Nucleus accumbens (tissue), 56 donors: ENCODE results near the gene PKHD1.

Experiments
- DNase-seq, 56 donors: peaks; one replicate each; lab custom pipeline; 2025; lab: John Stamatoyannopoulos, UW

The PKHD1 gene

DNA sequence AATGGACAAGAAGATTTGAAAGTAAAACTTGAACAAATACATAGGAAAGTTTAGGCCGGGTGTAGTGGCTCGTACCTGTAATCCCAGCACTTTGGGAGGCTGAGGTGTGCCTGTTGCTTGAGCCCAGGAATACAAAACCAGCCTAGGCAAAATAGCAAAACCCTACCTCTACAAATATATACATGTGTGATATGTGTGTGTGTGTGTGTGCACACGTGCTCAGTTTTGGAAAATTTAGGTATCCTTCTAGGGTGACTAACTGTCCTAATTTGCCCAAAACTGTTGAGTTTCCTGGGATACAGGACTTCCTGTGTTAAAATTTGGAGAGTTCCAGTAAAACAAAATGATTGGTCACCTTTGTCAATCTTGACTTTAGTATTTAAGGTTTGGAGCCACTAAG is 503.2 kb downstream of the PKHD1 start:
- no peak for DNase-seq

DNA sequence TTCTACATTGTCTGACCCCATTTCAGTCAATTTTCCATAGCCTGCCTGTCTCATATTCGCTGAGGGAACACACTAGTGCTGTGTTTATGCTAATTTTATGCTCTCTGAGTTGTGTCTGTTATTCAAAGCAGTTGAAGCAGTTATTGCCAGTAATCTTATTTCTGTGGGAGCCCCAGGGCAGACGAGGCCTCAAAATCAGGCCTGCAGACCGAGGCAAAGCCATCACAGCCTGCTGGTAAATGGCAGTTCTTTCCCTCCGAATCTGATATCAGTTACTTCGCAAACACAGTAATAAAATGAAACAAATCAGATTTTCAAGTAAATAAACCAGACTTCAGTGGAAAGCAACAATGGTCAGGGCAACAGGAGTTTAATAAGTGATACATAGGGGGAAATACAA is 508.4 kb downstream of the PKHD1 start:
- no peak for DNase-seq

DNA sequence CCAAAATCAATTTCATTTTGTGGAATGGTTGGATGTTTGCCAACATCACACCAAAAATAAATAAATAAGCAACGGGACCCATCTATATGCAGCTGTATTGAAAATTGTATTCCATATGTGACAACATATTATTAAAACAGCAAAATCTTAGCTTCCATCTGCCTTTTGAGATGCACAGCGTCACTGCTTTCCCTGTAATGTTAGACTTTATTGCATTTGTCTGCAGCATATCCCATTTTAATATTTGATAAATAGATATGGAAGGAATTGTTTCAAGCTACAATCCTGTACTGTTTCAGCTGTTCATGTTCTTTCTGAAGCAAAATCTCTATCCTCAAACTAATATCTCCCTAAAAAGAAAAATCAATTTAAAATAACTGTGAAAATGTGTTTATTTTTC is 509.1 kb downstream of the PKHD1 start:
- DNase-seq = no peak

DNA sequence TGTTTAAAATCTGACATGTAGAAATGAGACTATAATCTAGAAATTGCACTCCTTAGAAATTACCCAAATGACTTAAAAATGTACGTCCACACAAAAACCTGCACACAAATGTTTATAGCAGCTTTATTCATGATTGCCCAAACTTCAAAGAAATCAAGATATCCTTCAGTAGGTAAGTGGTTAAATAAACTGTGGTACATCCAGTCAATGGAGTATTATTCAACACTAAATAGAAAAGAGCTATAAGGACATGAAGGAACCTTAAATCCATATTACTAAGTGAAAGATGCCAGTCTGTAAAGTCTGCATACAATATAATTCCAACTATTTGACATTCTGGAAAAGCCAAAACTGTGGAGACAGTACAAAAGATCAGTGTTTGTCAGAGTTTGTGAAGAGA is 513.4 kb downstream of the PKHD1 start:
- no peak for DNase-seq

DNA sequence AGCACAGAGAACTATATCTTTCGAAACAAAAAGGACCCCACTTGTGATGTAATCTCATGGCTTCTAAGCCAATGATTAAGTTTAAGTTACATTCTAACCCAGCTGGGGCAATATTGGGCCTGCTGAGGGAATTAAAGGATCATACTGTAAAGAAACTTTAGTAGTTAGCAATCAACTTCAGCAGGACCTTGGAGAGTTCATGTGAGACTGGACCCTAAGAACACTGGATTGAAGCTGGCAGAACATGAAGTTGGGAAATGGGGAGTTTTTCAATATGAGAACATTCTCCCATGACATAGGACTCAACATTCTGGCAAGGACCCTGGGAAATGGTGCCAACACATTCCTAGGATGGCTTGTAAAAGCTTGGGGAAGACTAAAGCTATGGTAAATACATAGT is 516.2 kb downstream of the PKHD1 start:
- no peak for DNase-seq

DNA sequence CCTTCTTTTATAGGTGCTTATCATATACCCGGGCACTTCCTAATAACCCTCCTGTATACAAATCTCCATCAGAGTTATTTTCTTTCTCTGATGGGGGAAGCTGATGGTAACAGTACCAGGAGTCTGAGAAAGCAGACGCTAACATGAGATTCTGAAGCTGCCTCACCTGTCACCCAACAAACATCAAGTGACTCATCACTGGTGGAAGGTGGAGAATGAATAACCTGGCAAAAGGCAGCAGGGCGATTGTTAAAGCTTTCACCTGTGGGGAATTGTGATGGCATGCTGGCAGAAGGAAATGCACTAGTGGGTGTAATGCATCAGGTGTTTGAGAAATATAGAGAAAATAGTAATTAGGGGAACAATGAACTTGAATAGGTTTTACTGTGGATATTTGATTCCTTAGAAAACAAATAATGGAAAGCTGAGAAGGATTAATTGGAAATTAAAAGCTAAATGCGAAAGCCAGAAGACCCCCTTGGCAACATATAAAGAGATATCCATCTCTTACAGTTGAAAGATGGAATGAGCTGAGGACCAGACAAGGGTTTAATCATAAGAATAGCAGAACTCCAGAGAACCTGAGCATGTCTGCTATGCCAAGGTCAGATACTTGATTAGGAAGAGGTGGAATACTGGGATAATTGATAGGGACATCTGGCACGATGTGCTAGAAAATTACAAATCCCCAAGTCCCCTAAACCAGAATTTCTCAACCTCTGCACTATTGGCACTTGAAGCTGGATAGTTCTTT is 517.1 kb downstream of the PKHD1 start:
- DNase-seq = no peak

DNA sequence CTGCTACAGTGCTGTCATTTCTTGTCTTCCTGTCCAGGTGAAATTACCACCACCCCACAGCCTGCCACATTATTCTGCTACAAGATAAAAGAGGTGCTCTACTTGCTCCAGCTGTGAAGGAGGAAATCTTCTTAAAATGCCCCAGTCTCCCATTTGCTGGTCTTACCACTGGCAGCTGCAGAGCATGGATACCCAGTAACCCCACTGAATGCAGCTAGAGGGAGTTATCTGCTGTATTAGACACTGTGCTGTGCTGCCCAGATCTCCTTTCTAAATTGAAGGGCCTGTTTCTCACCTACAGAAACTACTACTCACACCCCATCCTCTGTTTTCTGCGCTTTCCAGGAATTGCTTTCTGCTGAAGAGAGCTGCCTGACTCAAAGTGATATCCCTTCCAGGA is 517.8 kb downstream of the PKHD1 start:
- DNase-seq = no peak

DNA sequence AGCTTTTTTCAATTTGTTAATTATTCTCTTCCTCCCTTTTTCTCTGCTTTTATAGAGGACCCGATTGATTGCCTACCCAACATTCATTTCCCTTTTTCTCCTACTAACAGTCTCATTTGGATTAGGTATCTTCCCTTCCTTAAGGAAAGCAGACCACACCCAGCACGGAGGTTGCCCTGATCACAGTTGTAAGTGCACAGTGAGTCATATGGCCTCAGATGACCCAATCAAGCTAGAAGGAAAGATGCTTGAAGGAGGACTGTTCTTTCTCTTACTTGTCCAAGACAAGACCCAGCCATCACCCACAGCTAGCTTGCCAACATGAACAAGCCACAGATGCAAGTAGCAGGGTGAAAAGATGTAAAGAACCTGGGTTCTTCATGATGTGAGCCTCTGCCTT is 518.6 kb downstream of the PKHD1 start:
- no peak for DNase-seq

DNA sequence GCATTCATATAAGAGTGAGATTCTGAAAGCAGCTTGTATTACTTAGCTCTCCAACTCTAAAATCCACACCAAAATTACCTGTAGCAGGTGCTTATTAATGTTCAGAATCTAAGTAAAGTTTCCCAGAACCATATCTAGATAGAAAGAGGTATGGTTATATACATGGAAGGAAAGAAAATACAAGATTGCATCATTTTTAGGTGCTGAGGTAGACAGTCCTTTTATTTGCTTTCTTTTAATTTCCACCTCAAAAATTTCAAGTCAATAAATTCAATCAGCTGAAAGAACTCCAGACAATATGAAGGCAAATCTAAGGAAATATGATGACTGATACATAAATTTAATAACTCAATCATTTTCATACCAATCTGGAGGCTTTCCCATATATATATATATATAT is 521.9 kb downstream of the PKHD1 start:
- DNase-seq = no peak
